ENCODE measurements around the gene C10orf53. TPM values are rescaled to one million over a fixed set of nuclear protein-coding genes. Genes with fewer than 3 reads are reported as not detected.

Gene C10orf53
- total and polyA plus RNA-seq, 2 experiments from 2014 or later = not detected

- Histone ChIP-seq H3K4me2 (no peak overlapping the region), H4K20me1 (ENCODE audit: insufficient read depth, poor library complexity, severe bottlenecking) (no peaks in the 10 kb centered on the region), H2AFZ (no peak overlapping the region), H3K27me3 (no peaks in the 10 kb centered on the region), H3K36me3 (replicated peaks; ENCODE audit: insufficient read depth, low read depth) (no peaks in the 10 kb centered on the region), H3K4me1 (ENCODE audit: insufficient read depth) (peaks cover 7% of the 10 kb centered on the region), H3K79me2 (no peaks in the 10 kb centered on the region), H3K9me3 (ENCODE audit: low read depth) (no peaks in the 10 kb centered on the region), H3K9me2 (replicated peaks; ENCODE audit: insufficient read depth) (no peaks in the 10 kb centered on the region), H3K27ac (no peak overlapping the region), H3K4me3 (no peak overlapping the region)
- DNase-seq (ENCODE audit: low spot score) = no peak
- 80% methylated on average over 5 of the region's 5 CpGs for WGBS (ENCODE audit: low lambda C conversion rate, missing lambda C conversion rate)
- no peak for TF ChIP-seq EZH2 (IDR thresholded peaks at IDR 0.05; ENCODE audit: borderline replicate concordance)
- TF ChIP-seq CTCF (IDR thresholded peaks at IDR 0.05; ENCODE audit: poor library complexity) = no peak
- no peak for TF ChIP-seq EZH2phosphoT487 (IDR thresholded peaks at IDR 0.05; ENCODE audit: low read depth, severe bottlenecking, unreplicated experiment)
Measured at GRCh38 chr10:49654036-49654693, 25.3 kb upstream of the C10orf53 start.

- no peak overlapping the region for H3K4me2 ChIP-seq
- 91% methylated on average over 17 of the region's 18 CpGs for WGBS (ENCODE audit: low lambda C conversion rate, missing lambda C conversion rate)
- no peak for DNase-seq (ENCODE audit: low spot score)
- no peaks in the 10 kb centered on the region for H3K9me2 ChIP-seq (replicated peaks; ENCODE audit: insufficient read depth)
- no peaks in the 10 kb centered on the region for H3K36me3 ChIP-seq (replicated peaks; ENCODE audit: insufficient read depth, low read depth)
- H4K20me1 ChIP-seq (ENCODE audit: insufficient read depth, poor library complexity, severe bottlenecking) = no peaks in the 10 kb centered on the region
- no peaks in the 10 kb centered on the region for H3K27me3 ChIP-seq
- no peak overlapping the region for H3K4me3 ChIP-seq
- no peaks in the 10 kb centered on the region for H3K9me3 ChIP-seq (ENCODE audit: low read depth)
- peaks cover 7% of the 10 kb centered on the region for H3K4me1 ChIP-seq (ENCODE audit: insufficient read depth)
- TF ChIP-seq EZH2phosphoT487 (IDR thresholded peaks at IDR 0.05; ENCODE audit: low read depth, severe bottlenecking, unreplicated experiment) = no peak
- no peak for TF ChIP-seq CTCF (IDR thresholded peaks at IDR 0.05; ENCODE audit: poor library complexity)
- TF ChIP-seq EZH2 (IDR thresholded peaks at IDR 0.05; ENCODE audit: borderline replicate concordance) = no peak
- no peak overlapping the region for H2AFZ ChIP-seq
- no peaks in the 10 kb centered on the region for H3K79me2 ChIP-seq
- no peak overlapping the region for H3K27ac ChIP-seq
Measured at GRCh38 chr10:49655099-49655498, 24.4 kb upstream of the C10orf53 start.

GRCh38 chr10:49656845-49657493 lies 22.5 kb upstream of the C10orf53 start:
- no peaks in the 10 kb centered on the region for H3K36me3 ChIP-seq (replicated peaks; ENCODE audit: insufficient read depth, low read depth)
- no peak overlapping the region for H2AFZ ChIP-seq
- H3K27me3 ChIP-seq = no peaks in the 10 kb centered on the region
- peaks cover 6% of the 10 kb centered on the region for H3K4me1 ChIP-seq (ENCODE audit: insufficient read depth)
- H3K27ac ChIP-seq = no peak overlapping the region
- WGBS (ENCODE audit: low lambda C conversion rate, missing lambda C conversion rate) = 83% methylated on average over 9 of the region's 9 CpGs
- no peak for DNase-seq (ENCODE audit: low spot score)
- H3K4me2 ChIP-seq = no peak overlapping the region
- TF ChIP-seq EZH2phosphoT487 (IDR thresholded peaks at IDR 0.05; ENCODE audit: low read depth, severe bottlenecking, unreplicated experiment) (no peak), CTCF (IDR thresholded peaks at IDR 0.05; ENCODE audit: poor library complexity) (no peak), EZH2 (IDR thresholded peaks at IDR 0.05; ENCODE audit: borderline replicate concordance) (no peak)
- H4K20me1 ChIP-seq (ENCODE audit: insufficient read depth, poor library complexity, severe bottlenecking) = no peaks in the 10 kb centered on the region
- no peaks in the 10 kb centered on the region for H3K9me3 ChIP-seq (ENCODE audit: low read depth)
- H3K4me3 ChIP-seq = no peak overlapping the region
- H3K9me2 ChIP-seq (replicated peaks; ENCODE audit: insufficient read depth) = no peaks in the 10 kb centered on the region
- H3K79me2 ChIP-seq = no peaks in the 10 kb centered on the region

Data from hepatocyte (in vitro differentiated cells).